Measurements from ENCODE around the gene ADAMTS12.
A peak's percentile ranks its signal among the peaks of the same experiment; 100 is the strongest.

Gene ADAMTS12

DNA sequence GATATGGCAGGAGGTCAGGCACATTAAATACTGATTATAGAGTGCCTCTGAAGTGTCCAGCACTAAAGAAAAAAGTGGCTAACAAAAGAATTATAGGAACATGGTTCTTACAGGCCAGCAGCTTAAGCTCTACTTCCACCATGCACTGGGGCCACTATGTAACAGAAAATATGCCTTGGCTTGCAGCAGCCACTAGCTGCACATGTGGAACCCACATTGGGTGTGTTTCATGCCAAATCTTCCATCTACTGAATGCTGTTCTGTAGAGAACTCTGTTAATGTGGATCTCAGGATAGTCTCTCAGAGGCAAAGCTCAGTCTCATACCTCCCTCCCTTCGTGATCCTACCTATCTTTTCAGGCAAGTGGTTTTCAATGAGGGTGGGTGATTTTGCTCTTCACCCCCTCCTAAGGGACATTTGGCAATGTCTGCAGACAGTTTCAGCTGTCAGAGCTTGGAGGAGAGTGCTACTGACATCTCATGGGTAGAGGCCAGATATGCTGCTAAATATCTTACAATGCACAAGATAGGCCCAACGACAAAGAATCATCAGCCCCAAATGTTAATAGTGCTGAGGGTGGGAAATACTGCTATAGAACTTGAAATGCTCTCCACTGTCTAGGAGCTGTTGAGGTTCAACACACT is 232.1 kb downstream of the ADAMTS12 start:
- Histone ChIP-seq H3K4me1 (ENCODE audit: insufficient read depth, poor library complexity, severe bottlenecking) (peaks cover 4% of the 10 kb centered on the region), H3K4me3 (ENCODE audit: severe bottlenecking) (no peak overlapping the region), H3K27ac (ENCODE audit: poor library complexity, severe bottlenecking) (no peak overlapping the region), H3K27me3 (ENCODE audit: insufficient read depth, poor library complexity, severe bottlenecking) (no peaks in the 10 kb centered on the region), H3K9me3 (ENCODE audit: severe bottlenecking) (no peaks in the 10 kb centered on the region), H3K36me3 (ENCODE audit: low read depth) (no peaks in the 10 kb centered on the region)
- DNase-seq (ENCODE audit: low spot score) (no peak), ATAC-seq (ENCODE audit: low read depth) (no peak)
- TF ChIP-seq, protein P1, sequence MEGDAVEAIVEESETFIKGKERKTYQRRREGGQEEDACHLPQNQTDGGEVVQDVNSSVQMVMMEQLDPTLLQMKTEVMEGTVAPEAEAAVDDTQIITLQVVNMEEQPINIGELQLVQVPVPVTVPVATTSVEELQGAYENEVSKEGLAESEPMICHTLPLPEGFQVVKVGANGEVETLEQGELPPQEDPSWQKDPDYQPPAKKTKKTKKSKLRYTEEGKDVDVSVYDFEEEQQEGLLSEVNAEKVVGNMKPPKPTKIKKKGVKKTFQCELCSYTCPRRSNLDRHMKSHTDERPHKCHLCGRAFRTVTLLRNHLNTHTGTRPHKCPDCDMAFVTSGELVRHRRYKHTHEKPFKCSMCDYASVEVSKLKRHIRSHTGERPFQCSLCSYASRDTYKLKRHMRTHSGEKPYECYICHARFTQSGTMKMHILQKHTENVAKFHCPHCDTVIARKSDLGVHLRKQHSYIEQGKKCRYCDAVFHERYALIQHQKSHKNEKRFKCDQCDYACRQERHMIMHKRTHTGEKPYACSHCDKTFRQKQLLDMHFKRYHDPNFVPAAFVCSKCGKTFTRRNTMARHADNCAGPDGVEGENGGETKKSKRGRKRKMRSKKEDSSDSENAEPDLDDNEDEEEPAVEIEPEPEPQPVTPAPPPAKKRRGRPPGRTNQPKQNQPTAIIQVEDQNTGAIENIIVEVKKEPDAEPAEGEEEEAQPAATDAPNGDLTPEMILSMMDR (IDR thresholded peaks at IDR 0.05; ENCODE audit: poor library complexity, severe bottlenecking) = no peak

DNA sequence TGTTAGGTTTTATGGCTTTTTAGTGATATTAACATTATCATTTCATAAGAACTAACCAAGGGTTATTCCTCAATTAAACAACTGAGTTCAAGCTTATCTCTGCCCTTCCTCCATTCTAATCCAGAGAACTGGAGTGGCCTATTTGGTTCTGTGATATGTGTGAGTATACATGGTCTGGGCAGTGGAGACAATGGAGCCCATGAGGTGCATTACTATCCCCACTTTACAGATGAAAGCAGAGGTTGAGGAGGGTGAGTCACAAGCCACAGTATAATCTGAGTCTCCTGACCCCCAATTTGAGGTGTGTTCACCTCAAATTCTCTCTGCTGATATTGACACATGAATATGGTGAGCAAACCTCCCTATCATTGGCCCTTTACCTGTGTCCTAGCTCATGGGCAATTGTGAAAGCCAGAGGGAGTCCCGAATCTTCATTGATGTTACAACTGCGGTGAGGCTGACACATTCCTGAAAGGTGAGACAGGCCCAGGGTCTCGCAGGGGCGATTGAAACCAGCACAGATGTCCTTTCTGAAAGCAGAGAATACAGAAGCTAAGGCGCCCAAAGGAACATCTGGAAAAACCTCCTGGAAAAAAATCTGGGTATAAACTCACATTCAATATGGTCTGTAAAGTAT is 233.9 kb downstream of the ADAMTS12 start:
- ATAC-seq (ENCODE audit: low read depth) = no peak
- Histone ChIP-seq H3K9me3 (ENCODE audit: severe bottlenecking) (no peaks in the 10 kb centered on the region), H3K36me3 (ENCODE audit: low read depth) (no peaks in the 10 kb centered on the region), H3K4me3 (ENCODE audit: severe bottlenecking) (no peak overlapping the region), H3K4me1 (ENCODE audit: insufficient read depth, poor library complexity, severe bottlenecking) (peaks cover 4% of the 10 kb centered on the region), H3K27ac (ENCODE audit: poor library complexity, severe bottlenecking) (no peak overlapping the region), H3K27me3 (ENCODE audit: insufficient read depth, poor library complexity, severe bottlenecking) (no peaks in the 10 kb centered on the region)
- no peak for DNase-seq (ENCODE audit: low spot score)
- TF ChIP-seq, protein P1 (IDR thresholded peaks at IDR 0.05; ENCODE audit: poor library complexity, severe bottlenecking) = no peak

DNA sequence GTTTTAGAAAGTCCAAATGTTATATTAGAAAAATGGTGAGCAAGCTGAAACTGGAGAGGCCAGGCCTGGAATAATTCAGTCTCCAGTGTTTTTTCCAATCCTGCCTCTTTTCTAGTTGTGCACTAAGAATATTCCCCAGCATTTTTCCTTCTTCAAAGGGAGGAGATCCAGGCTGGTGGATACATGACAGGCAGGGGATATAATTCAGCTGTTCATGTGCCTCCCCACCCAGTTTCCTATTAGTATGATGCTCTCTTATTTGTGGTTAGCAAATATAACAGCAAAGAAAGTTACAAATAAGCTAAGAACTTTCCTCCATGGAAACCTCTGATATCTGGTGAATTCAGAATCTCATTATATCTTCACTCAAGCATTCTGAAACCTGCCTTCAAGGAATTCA is 234.6 kb downstream of the ADAMTS12 start:
- Histone ChIP-seq H3K27me3 (ENCODE audit: insufficient read depth, poor library complexity, severe bottlenecking) (no peaks in the 10 kb centered on the region), H3K4me3 (ENCODE audit: severe bottlenecking) (no peak overlapping the region), H3K27ac (ENCODE audit: poor library complexity, severe bottlenecking) (no peak overlapping the region), H3K36me3 (ENCODE audit: low read depth) (no peaks in the 10 kb centered on the region), H3K9me3 (ENCODE audit: severe bottlenecking) (no peaks in the 10 kb centered on the region), H3K4me1 (ENCODE audit: insufficient read depth, poor library complexity, severe bottlenecking) (peaks cover 4% of the 10 kb centered on the region)
- TF ChIP-seq, protein P1 (IDR thresholded peaks at IDR 0.05; ENCODE audit: poor library complexity, severe bottlenecking) = no peak
- ATAC-seq (ENCODE audit: low read depth) = no peak
- DNase-seq (ENCODE audit: low spot score) = no peak

DNA sequence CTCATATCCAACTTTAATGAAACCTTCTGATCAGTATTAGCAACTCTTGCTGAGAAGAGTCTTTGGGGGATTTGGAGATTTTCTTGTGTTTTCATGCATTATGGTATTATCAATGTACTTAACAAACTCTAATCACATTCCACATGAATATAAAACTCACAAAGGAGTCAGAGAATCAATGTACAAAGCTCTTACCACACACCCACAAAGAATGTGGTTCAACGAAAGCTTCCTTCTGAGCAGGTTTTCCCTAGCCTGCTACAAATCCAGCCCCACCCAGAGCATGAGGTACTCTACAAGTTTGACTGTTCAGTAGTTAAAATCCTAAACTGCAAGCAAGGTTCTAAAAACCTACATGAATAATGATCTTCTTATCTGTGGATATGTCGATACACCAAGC is 240.9 kb downstream of the ADAMTS12 start:
- H3K27ac ChIP-seq (ENCODE audit: poor library complexity, severe bottlenecking) = no peak overlapping the region
- no peak overlapping the region for H3K4me3 ChIP-seq (ENCODE audit: severe bottlenecking)
- TF ChIP-seq, protein P1 (IDR thresholded peaks at IDR 0.05; ENCODE audit: poor library complexity, severe bottlenecking) = no peak
- no peaks in the 10 kb centered on the region for H3K9me3 ChIP-seq (ENCODE audit: severe bottlenecking)
- ATAC-seq (ENCODE audit: low read depth) (peak; percentile 66), DNase-seq (ENCODE audit: low spot score) (no peak)
- H3K36me3 ChIP-seq (ENCODE audit: low read depth) = no peaks in the 10 kb centered on the region
- no peaks in the 10 kb centered on the region for H3K27me3 ChIP-seq (ENCODE audit: insufficient read depth, poor library complexity, severe bottlenecking)
- H3K4me1 ChIP-seq (ENCODE audit: insufficient read depth, poor library complexity, severe bottlenecking) = no peaks in the 10 kb centered on the region

All from RWPE2 (cell line).